ENCODE measurements around the gene ZNF691. TPM values are rescaled to one million over a fixed set of nuclear protein-coding genes. Genes with fewer than 3 reads are reported as not detected.
"Not testable (repeated sequence)": the region's sequence is repeated elsewhere in the genome, so short reads cannot be mapped to it uniquely, and the experiment has no call there.

The ZNF691 gene
- total RNA-seq, 2 experiments from 2014 or later, result 8.7 to 10.0 TPM

- no peaks in the 10 kb centered on the region for H3K36me3 Mint-ChIP-seq
- H3K4me3 Mint-ChIP-seq, result no peak overlapping the region
- no peak overlapping the region for H3K27ac Mint-ChIP-seq
- peaks cover 13% of the 10 kb centered on the region for H3K27me3 Mint-ChIP-seq
- DNase-seq, result no peak
- no peaks in the 10 kb centered on the region for H3K9me3 Mint-ChIP-seq
- H3K4me1 Mint-ChIP-seq, result no peaks in the 10 kb centered on the region
Observed at GRCh38 chr1:42866549-42866948, 20.1 kb downstream of the ZNF691 start.

- not testable (repeated sequence) for H3K4me3 Mint-ChIP-seq, H3K36me3 Mint-ChIP-seq, H3K4me1 Mint-ChIP-seq, H3K27ac Mint-ChIP-seq, H3K27me3 Mint-ChIP-seq, DNase-seq, H3K9me3 Mint-ChIP-seq
Observed at GRCh38 chr1:42868466-42868865, 22.1 kb downstream of the ZNF691 start.

- DNase-seq, H3K27me3 Mint-ChIP-seq, H3K36me3 Mint-ChIP-seq, H3K27ac Mint-ChIP-seq, H3K4me1 Mint-ChIP-seq, H3K9me3 Mint-ChIP-seq, H3K4me3 Mint-ChIP-seq: not testable (repeated sequence)
Observed at GRCh38 chr1:42869254-42869653, 22.8 kb downstream of the ZNF691 start.

- H3K36me3 Mint-ChIP-seq, H3K9me3 Mint-ChIP-seq: not testable (repeated sequence)
Observed at GRCh38 chr1:42869751-42870150, 23.3 kb downstream of the ZNF691 start.

DNA sequence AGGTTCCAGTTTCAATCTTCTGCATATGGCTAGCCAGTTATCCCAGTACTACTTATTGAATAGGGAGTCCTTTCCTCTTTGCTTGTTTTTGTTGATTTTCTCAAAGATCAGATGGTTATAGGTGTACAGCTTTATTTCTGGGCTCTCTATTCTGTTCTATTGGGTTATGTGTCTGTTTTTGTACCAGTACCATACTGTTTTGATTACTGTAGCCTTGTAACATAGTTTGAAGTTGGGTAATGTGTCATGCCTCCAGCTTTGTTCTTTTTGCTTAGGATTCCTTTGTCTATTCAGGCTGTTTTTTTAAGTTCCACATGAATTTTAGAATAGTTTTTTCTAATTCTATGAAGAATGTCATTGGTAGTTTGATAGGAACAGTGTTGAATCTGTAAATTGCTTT is 26.7 kb downstream of the ZNF691 start:
- not testable (repeated sequence) for H3K4me3 Mint-ChIP-seq

More at GRCh38 chr1:42869751-42870150, 23.3 kb downstream of the ZNF691 start:
- H3K27ac Mint-ChIP-seq, H3K27me3 Mint-ChIP-seq, H3K4me1 Mint-ChIP-seq, H3K4me3 Mint-ChIP-seq, DNase-seq: not testable (repeated sequence)

GRCh38 chr1:42873670-42874069 is 27.3 kb downstream of the ZNF691 start:
- Mint-ChIP-seq H3K27me3 (peaks cover 4% of the 10 kb centered on the region), H3K9me3 (peaks cover 11% of the 10 kb centered on the region), H3K36me3 (no peaks in the 10 kb centered on the region), H3K4me1 (peaks cover 4% of the 10 kb centered on the region), H3K4me3 (no peak overlapping the region), H3K27ac (no peak overlapping the region)
- no peak for DNase-seq

More for the DNA sequence above, 26.7 kb downstream of the ZNF691 start:
- not testable (repeated sequence) for H3K27ac Mint-ChIP-seq, DNase-seq, H3K4me1 Mint-ChIP-seq, H3K36me3 Mint-ChIP-seq, H3K27me3 Mint-ChIP-seq
- peaks cover 11% of the 10 kb centered on the region for H3K9me3 Mint-ChIP-seq

- peaks cover 11% of the 10 kb centered on the region for H3K9me3 Mint-ChIP-seq
- H3K27ac Mint-ChIP-seq, result no peak overlapping the region
- H3K4me1 Mint-ChIP-seq, result peaks cover 4% of the 10 kb centered on the region
- H3K4me3 Mint-ChIP-seq, result no peak overlapping the region
- DNase-seq, result no peak
- no peaks in the 10 kb centered on the region for H3K36me3 Mint-ChIP-seq
- peaks cover 4% of the 10 kb centered on the region for H3K27me3 Mint-ChIP-seq
Observed at GRCh38 chr1:42876009-42876408, 29.6 kb downstream of the ZNF691 start.

DNA sequence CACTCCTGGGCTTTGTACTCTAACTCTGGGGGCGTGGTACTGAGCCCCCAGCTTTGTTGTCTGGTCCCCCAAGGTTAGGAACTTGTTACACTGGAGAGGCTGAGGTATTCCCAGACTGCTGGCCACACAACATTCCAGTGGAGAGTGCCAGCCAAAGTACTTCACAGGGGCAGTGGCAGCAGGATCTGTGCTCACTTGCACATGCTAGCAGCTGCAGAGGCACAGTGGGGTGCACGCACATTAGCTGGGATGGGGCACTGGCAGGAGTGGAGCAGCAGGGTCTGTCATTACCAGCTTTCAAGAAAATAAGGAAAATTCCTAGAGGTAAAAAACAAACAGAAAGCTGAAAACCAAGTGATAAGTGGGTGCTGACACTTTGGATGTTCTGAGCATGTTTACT is 31.0 kb downstream of the ZNF691 start:
- Mint-ChIP-seq H3K9me3 (peaks cover 11% of the 10 kb centered on the region), H3K4me1 (peaks cover 4% of the 10 kb centered on the region), H3K4me3 (no peak overlapping the region), H3K27ac (no peak overlapping the region), H3K36me3 (no peaks in the 10 kb centered on the region), H3K27me3 (peaks cover 4% of the 10 kb centered on the region)
- no peak for DNase-seq

DNA sequence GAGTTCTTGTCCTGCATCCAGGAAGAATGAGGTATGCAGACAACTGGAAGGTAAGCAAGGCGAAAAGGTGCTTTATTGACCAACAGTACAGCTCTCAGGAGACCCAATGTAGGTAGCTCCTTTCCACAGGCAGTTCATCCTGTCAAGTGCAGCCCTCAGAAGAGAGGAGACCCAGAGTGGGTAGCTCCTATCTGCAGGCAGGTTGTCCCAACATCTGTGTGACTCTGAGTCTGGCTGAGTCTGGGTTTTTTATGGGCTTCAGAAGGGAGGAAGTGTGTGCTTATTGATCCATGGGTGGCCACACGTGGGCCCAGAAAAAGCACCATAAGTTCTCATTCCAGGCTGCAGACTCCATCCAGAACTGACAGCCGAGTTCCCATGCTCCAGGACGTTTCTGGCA is 34.0 kb downstream of the ZNF691 start:
- no peak overlapping the region for H3K4me3 Mint-ChIP-seq
- no peak overlapping the region for H3K27ac Mint-ChIP-seq

GRCh38 chr1:42886046-42886739 is 39.8 kb downstream of the ZNF691 start:
- DNase-seq, result no peak
- H3K27me3 Mint-ChIP-seq, result no peaks in the 10 kb centered on the region
- no peak overlapping the region for H3K4me3 Mint-ChIP-seq
- H3K9me3 Mint-ChIP-seq, result no peaks in the 10 kb centered on the region
- H3K36me3 Mint-ChIP-seq, result no peaks in the 10 kb centered on the region
- no peaks in the 10 kb centered on the region for H3K4me1 Mint-ChIP-seq
- H3K27ac Mint-ChIP-seq, result no peak overlapping the region

More for the DNA sequence above, 34.0 kb downstream of the ZNF691 start:
- Mint-ChIP-seq H3K36me3 (no peaks in the 10 kb centered on the region), H3K27me3 (peaks cover 4% of the 10 kb centered on the region), H3K4me1 (no peaks in the 10 kb centered on the region), H3K9me3 (no peaks in the 10 kb centered on the region)
- no peak for DNase-seq

- DNase-seq, result no peak
- H3K9me3 Mint-ChIP-seq, result no peaks in the 10 kb centered on the region
- H3K4me3 Mint-ChIP-seq, result no peak overlapping the region
- no peaks in the 10 kb centered on the region for H3K27me3 Mint-ChIP-seq
- H3K36me3 Mint-ChIP-seq, result no peaks in the 10 kb centered on the region
- H3K4me1 Mint-ChIP-seq, result no peaks in the 10 kb centered on the region
- H3K27ac Mint-ChIP-seq, result no peak overlapping the region
Observed at GRCh38 chr1:42886800-42887199, 40.4 kb downstream of the ZNF691 start.

- Mint-ChIP-seq H3K9me3 (no peaks in the 10 kb centered on the region), H3K27ac (no peak overlapping the region), H3K36me3 (no peaks in the 10 kb centered on the region), H3K4me3 (no peak overlapping the region), H3K27me3 (no peaks in the 10 kb centered on the region), H3K4me1 (no peaks in the 10 kb centered on the region)
- no peak for DNase-seq
Observed at GRCh38 chr1:42887366-42887765, 41.0 kb downstream of the ZNF691 start.

DNA sequence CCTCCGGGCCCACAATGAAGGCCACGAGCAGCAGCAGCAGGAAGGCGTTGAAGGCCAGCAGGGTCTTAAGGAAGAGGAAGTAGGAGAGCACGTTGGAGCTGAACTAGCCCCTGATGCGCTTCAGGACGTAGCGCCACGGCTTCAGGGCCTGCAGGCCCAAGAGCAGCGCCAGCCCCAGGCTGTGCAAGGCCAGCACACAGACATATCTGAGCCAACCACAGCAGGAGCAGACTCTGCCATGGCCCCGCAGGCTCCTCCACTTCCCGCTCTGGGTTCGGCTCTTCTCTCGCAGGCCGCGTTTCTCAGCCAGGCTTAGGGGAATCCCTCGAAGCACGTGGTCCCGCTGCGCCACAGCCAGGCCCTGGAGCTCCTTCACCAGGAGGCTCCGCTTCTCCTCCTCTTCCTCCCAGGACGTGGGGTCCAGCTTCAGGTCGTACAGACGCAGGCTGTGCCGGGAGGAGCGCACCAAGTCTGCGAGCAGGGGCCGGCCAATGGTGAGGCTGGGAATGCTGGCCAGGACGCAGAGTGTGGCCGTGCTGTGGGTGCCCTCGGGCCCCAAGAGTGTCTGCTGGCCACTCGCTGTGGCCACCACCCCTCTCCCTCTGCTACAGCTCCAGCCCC is 41.7 kb downstream of the ZNF691 start:
- Mint-ChIP-seq H3K36me3 (no peaks in the 10 kb centered on the region), H3K27ac (no peak overlapping the region), H3K4me1 (no peaks in the 10 kb centered on the region), H3K27me3 (no peaks in the 10 kb centered on the region), H3K9me3 (no peaks in the 10 kb centered on the region), H3K4me3 (no peak overlapping the region)
- no peak for DNase-seq

DNA sequence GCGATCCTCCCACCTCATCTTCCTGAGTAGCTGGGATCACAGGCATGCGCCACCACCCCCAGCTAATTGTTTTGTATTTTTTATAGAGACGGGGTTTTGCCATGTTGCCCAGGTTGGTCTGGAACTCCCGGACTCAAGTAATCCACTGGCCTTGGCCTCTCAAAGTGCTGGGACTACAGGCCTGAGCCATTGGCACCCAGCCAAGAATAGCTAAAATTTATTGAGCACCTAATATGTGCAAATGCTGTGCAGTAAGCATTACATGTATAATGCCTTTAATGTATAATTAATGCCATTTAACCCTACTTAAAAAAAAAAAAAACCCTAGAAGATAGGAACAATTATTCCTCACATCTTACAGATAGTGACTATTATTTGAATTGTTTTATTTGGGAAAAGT is 42.9 kb downstream of the ZNF691 start:
- no peaks in the 10 kb centered on the region for H3K9me3 Mint-ChIP-seq
- H3K4me1 Mint-ChIP-seq, result no peaks in the 10 kb centered on the region
- DNase-seq, result no peak
- H3K4me3 Mint-ChIP-seq, result no peak overlapping the region
- H3K27ac Mint-ChIP-seq, result no peak overlapping the region
- H3K36me3 Mint-ChIP-seq, result no peaks in the 10 kb centered on the region
- H3K27me3 Mint-ChIP-seq, result no peaks in the 10 kb centered on the region

- DNase-seq, result no peak
- Mint-ChIP-seq H3K27ac (no peak overlapping the region), H3K9me3 (peaks cover 3% of the 10 kb centered on the region), H3K4me3 (no peak overlapping the region), H3K4me1 (no peaks in the 10 kb centered on the region), H3K36me3 (no peaks in the 10 kb centered on the region), H3K27me3 (peaks cover 5% of the 10 kb centered on the region)
Observed at GRCh38 chr1:42891465-42892138, 45.2 kb downstream of the ZNF691 start.

GRCh38 chr1:42899960-42900359 is 53.5 kb downstream of the ZNF691 start:
- not testable (repeated sequence) for H3K4me1 Mint-ChIP-seq, DNase-seq, H3K4me3 Mint-ChIP-seq, H3K36me3 Mint-ChIP-seq, H3K27ac Mint-ChIP-seq
- peaks cover 14% of the 10 kb centered on the region for H3K27me3 Mint-ChIP-seq
- peaks cover 14% of the 10 kb centered on the region for H3K9me3 Mint-ChIP-seq
